GM21737 (cell line): ENCODE data around the gene KRTAP5-4.
"Not testable (repeated sequence)": the region's sequence is repeated elsewhere in the genome, so short reads cannot be mapped to it uniquely, and the experiment has no call there.

Source experiments
- ATAC-seq: cut with Tn5 transposase; IDR thresholded peaks from one replicate; pipeline ENCODE4 v1.9.1; 2021; ENCODE audit warnings: mild to moderate bottlenecking, moderate library complexity; ENCODE audit not compliant: unreplicated experiment

KRTAP5-4 gene

GRCh38 chr11:1653541-1654387 lies 31.8 kb upstream of the KRTAP5-4 start:
- ATAC-seq, result no peak

DNA sequence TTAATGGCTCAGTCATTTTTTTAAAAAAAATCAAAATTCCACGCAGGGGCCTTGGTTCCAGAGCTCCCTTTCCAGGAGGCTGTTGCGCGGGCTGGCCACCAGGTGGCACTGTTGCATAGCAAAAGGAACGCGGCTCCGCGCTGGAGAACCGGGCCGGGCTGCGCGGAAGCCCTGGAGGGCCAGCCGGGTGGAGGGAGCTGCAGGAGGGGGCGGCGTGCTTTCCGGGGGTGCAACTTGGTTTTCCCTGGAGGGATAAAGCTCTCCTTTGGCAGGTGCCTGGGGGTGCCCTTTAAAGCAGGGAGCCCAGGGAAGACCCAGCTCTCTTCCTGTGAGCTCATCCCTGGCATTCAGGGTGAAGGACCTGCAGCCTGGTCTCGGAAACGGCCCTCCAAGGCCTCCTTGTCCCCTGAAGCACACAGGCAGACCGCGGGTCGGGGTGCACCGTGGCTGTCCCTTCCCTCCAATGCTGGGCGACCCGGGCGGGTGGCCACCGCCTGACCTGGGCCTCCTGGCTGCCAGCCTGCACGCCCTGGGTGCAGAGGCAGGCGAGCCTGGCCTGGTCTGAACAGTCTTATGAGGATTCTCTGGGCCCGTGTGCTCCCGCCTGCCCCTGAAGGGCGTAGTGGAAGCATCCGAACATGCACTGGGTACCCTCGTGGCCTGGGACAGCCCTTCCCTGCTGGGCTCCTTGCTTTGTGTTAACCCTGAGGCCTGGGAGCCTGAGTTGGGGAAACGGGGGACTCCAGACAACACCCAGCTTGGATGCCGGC lies 31.0 kb upstream of the KRTAP5-4 start:
- no peak for ATAC-seq

DNA sequence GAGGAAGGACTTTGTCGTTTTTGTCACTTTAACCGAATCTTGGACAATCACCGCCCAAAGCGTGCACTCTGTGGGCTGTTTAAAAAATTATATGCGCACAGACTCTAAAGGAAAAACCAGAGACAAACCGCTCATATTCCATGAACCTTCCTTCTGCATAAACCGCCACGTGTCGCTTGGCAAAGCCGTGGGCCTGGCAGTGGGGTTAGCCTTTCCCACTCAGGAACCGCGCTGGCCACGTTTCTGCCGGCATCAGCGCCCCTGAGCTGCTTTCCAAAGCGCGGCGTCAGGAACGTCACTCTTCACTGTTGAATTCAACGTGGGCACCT lies 30.5 kb upstream of the KRTAP5-4 start:
- ATAC-seq, result no peak

GRCh38 chr11:1652026-1652425 lies 30.1 kb upstream of the KRTAP5-4 start:
- no peak for ATAC-seq

GRCh38 chr11:1651411-1651980 lies 29.6 kb upstream of the KRTAP5-4 start:
- no peak for ATAC-seq

- ATAC-seq, result no peak
Observed at GRCh38 chr11:1650918-1651262, 29.0 kb upstream of the KRTAP5-4 start.

- ATAC-seq, result no peak
Observed at GRCh38 chr11:1650034-1650917, 28.3 kb upstream of the KRTAP5-4 start.

GRCh38 chr11:1648653-1649420 lies 26.9 kb upstream of the KRTAP5-4 start:
- ATAC-seq, result no peak

- ATAC-seq, result no peak
Observed at GRCh38 chr11:1647901-1648652, 26.1 kb upstream of the KRTAP5-4 start.

DNA sequence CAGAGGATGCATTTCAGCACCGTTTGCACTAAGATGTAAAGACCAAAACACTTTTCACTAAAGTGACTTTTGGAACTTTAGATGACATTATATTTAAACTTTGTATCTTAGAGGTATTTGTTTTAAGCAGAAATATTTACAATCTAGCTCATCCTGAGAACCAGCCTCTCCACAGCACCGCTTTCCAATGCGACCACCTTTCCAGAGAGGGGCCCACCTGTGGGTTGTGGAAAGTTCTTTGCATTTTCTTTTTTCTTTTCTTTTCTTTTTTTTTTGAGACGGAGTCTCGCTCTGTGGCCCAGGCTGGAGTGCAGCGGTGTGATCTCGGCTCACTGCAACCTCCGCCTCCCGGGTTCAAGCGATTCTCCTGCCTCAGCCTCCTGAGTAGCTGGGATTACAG lies 24.6 kb upstream of the KRTAP5-4 start:
- not testable (repeated sequence) for ATAC-seq

DNA sequence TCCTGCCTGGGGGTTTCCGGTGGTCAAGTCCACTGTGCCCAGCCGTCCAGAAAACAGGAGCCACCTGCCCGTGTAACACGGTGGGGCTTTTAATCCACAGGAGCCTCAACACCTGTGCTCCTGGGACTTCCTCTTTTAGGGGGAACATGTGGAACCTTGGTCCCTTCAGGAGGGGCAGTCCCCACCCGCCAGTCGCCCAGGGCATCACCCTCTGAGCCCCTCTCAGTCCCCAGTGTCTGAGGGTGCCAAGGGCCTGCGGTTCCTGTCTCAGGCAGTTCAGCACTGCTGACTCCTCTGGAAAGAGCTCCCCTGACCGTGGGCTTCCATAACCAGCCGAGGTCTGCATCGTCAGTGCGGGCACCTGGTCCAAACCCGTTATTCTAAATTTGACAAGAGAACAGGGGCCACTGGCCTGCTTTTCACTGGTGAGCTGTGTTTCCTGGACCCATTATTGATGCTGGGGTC lies 23.5 kb upstream of the KRTAP5-4 start:
- no peak for ATAC-seq

GRCh38 chr11:1644601-1645356 lies 22.8 kb upstream of the KRTAP5-4 start:
- ATAC-seq, result no peak

- no peak for ATAC-seq
Observed at GRCh38 chr11:1643146-1643690, 21.3 kb upstream of the KRTAP5-4 start.

DNA sequence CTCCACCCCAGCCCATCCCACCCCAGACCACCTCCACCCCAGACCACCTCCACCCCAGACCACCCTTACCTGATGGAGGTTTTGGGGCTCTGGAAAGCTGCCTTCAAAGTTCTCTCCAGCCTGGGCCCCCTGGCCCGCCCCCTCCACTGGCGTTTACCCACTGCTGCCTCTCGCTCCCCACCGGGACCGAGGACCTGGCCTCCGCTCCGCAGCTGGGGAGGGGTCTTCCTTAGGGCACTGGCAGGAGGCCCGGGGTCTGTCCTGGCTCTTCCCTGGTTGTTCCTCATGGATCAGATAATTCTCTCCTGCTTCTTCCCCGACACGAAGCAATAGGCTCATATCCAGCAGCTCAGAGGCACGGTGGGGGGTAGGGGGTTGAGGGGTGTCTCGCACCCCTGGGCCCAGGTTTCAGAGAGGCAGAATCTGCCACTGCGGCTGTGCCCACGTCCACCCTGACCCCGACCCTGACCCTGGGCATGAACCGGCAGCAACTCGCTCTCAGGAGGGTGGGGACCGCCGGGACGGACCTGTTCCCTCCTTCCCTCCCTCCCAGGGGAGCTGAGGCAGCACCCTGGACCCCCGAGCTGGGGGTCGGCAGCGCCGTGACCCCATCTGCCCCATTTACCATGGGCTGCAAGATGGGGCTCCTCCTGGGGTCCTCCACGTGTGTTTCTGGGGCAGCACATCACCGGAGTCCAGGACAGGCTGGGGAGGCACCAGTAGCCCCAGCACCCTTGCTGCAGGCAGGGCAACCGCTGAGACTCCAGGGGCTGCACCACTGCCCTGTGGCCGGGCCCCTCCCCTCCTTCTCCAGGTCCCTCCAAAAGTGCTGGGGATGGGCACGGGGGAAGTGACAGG lies 20.6 kb upstream of the KRTAP5-4 start:
- no peak for ATAC-seq

- ATAC-seq, result no peak
Observed at GRCh38 chr11:1641096-1641495, 19.2 kb upstream of the KRTAP5-4 start.

- no peak for ATAC-seq
Observed at GRCh38 chr11:1640076-1640946, 18.4 kb upstream of the KRTAP5-4 start.

GRCh38 chr11:1639666-1640065 lies 17.7 kb upstream of the KRTAP5-4 start:
- ATAC-seq, result no peak
